Inflammatory macrophage treated with lipopolysaccharide for 4 hours (primary cell): Measurements from ENCODE around the gene KRTAP10-3.

ENCODE experiments used
- DNase-seq: peaks from one replicate; pipeline ENCODE4 v3.0.0-alpha.2; 2020

KRTAP10-3 gene

GRCh38 chr21:44527156-44527982 lies 31.2 kb downstream of the KRTAP10-3 start:
- DNase-seq, result no peak

DNA sequence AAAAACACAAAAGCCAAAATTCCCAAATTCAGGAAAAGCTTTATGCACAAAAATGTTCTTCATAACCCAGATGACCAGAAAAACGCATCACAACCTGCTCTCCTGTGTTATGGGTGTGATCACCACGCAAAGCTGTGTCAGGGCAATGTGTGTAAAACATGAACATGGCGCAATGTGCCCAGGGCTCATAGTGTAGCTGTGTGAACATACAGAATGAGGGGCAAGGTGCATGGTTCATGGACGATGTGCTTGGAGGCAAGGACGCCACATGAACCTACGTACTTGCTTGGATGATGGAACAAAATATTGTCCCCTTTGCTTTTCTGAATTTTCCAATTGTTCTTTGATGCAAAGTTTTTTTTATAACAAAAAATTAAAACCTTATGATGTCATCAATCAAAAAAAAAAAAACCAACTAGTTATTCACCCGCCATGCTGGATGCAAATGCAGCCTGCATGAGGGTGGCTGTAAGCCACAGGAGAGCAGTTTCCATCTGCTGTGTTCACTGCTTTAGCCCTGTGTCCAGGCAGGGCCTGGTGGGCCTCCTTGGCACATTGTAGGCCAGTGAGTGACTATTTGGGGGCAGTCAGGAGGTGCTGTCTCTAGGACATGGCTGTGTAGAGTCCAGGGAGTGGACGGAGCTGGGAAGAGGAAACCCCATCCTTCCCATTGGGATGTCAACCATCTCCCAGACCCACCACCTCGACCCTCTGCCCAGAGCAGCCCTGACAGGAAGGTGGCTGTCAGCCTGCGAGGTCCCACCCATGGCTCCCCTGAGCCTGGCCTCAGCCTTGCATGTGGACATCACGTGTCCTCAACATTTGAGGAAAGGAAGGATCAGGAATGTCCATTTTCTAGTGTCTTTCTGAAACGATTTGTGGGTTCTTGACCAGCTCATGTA lies 32.2 kb downstream of the KRTAP10-3 start:
- no peak for DNase-seq

GRCh38 chr21:44525391-44526095 lies 33.1 kb downstream of the KRTAP10-3 start:
- no peak for DNase-seq

GRCh38 chr21:44524414-44525371 lies 33.9 kb downstream of the KRTAP10-3 start:
- no peak for DNase-seq

DNA sequence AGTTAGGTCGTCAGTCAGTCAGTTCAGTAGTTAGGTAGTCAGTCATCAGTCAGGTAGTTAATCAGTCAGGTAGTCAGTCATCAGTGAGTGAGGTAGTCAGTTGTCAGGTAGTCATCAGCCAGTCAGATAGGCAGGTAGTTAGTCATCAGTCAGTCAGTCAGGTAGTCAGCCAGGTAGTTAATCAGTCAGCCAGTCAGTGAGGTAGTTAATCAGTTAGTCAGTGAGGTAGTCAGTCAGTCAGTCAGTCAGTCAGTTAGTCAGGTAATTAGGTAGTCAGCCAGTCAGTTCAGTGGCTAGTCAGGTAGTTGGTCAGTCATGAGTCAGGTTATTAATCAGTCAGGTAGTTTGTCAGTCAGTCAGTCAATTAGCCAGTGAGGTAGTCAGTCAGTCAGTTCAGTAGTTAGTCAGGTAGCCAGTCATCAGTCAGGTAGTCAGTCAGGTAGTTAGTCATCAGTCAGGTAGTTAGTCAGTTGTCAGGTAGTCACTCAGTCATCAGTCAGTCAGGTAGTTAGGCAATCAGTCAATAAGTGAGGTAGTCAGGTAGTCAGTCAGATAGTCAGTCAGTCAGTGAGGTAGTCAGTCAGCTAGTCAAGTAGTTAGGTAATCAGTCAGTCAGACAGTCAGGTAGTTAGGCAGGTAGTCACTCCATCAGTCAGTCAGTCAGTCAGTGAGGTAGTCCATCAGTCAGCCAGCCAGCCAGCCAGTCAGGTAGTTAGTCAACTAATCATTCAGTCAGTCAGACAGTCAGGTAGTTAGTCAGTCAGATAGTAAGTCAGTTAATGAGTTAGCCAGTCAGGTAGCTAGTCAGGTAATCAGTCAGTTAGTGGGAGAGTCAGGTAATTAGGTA lies 34.8 kb downstream of the KRTAP10-3 start:
- DNase-seq, result no peak

DNA sequence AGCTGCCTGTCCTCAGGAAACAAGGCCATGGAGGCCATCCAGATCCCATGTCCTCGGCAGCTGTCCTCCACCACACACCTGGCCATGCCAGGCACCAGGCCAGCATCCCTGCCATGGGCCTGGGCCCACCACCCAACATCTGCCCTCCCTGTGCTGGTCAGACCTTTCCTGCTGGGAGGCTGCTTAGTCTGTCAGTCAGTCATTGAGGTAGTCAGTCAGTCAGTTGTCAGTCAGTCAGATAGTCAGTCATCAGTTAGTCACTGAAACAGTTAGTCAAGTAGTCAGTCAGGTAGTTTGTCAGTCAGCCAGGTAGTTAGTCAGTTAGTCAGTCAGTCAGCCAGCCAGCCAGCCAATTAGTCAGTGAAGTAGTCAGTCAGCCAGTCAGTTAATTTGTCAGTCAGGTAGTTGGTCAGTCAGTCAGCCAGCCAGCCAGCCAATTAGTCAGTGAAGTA lies 35.8 kb downstream of the KRTAP10-3 start:
- DNase-seq, result no peak

DNA sequence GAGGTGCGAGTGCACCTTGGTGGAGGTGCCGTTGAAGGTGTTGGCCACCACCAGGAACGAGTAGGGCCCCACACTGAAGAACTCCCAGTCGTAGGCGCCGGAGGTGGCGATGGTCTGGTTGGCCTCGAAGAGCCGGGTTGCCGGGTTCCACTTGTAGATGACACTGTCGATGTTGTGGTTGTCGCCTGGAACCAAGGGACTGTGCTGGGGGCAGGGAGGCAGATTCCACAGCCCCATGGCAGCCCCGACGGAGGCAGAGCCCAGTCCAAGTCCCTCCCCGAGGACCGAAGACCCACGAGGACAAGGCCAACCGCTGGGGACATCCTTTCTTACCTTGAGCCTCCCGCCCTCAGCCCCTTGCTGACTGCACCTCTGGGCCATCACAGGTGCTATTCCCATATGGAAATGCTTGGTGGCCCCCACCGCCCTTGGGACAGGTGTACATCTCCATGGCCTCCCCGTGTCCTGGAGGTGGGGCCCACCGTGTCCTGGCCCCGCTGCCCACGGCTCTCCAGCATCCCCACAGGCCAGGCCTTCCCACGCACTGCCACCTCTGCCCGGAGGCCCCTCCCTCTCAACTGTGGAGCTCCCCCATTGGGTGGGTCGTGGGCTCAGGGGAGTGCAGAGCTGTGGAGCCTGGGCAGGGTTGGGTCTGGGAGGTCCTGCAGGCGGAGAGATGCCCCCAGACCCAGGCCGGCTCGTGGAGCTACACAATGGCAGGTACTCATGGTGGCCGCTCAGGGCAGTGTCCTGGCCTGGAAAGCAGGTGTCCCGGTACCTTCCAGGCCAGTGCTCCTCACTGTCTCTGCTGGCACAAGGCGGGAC lies 36.5 kb downstream of the KRTAP10-3 start:
- no peak for DNase-seq

GRCh38 chr21:44521301-44521927 lies 37.2 kb downstream of the KRTAP10-3 start:
- DNase-seq, result no peak

DNA sequence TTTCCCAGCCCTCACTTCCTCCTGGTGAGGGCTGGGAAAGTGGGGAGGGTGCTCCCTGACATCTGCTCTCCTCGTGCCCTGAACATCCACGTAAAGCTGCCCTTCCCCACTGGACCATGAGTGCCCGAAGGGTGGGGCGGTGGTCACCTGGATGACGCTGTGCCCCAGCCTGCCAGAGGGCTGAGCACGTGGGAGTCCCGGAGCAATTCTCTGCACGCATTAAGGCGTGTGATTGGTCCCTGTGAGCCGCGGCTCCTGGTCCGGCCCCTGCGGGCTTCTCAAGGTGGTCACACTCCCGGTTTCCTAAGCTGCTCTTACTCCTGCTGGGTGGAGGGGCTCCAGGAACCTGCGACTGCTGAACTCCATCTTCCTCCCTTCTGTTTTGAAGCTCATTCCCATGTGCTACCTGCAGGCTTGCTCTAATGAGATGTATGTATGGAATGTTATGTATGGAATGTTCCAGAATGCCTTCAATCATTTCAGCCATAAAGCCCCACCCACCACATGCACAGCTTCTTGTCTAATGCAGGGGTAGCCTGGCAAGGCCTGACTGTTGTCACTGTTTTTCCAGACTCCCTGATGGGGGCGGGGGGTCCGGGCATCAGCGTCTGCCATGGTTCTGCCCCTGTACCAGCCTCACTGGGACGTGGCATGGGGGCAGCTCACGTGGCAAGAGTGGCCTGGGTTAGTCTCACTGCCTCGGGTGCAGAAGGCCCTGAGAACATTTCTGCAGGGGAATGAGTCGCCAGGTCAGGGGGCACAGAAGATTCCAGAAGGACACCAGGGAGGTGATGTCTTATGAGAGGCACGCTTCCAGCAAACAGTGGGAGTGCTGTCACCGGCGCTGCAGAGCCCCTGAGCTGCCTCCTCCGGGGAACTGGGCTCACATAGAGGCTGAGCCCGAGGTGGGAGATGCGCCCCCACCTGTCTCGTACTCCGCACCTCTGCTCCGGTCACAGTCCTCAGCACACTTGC lies 38.0 kb downstream of the KRTAP10-3 start:
- DNase-seq, result no peak

DNA sequence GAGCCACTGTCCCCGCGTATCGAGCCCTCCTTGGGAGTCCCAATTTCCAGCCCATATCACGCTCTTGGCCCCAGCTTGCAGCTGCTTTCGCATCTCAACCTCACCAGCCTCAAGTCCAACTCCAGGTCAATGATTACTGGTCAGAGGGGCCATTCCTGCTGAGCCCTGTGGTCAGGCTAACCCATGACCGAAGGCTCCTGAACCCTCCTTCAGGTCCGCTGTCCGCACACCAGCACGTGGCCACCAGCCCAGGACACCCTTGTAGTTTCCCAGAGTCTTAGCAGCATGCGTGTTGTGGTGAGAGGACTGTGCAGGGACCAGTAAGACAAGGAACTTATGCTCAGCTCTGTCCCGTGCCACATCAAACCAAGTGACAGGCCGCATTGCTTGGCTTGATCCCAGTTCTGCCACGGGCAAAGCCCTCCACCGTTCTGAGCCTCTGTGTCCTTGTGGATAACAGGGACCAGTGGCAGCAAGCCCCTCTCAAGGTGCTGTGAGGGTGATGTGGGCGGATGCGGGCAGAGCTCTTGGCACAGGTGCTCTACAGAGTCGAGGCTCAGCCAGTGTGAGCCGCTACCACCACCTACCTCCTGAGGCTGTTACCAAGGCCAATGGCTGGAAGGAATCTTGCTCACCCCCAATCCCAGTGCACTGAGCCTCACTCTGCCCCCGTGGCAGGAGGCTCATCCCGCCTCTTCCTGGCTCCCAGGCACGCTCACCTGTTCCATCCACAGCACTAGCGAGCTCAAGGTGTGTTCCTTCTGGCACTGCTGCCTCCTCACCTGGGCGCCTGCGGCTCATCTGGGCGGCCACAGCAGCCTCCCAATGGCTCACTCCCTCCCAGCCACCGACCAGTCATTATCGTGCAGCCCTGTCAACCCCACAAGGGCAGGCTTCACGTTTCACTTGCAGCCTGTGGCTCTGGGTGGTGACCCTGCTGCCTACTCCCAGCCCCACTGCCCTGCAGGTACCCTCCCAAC lies 39.0 kb downstream of the KRTAP10-3 start:
- DNase-seq, result no peak

DNA sequence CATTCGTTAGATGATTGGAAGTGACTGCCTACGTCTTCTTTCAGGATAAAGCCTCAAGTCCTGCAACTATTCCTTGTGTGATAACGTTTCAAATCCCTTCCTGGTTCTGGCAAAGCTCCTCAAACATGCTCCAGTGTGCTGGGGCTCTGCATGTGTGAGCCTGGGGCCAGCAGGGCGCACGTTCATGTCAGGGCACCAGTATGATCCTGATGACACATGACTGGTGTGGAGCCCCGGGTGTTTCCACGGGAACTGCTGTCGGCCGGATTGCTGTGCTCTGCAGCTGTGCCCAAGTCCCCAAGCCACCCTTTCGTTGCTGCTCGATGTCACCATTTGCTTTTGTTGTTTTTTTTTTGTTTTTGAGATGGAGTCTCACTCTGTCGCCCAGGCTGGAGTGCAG lies 39.9 kb downstream of the KRTAP10-3 start:
- DNase-seq, result no peak

DNA sequence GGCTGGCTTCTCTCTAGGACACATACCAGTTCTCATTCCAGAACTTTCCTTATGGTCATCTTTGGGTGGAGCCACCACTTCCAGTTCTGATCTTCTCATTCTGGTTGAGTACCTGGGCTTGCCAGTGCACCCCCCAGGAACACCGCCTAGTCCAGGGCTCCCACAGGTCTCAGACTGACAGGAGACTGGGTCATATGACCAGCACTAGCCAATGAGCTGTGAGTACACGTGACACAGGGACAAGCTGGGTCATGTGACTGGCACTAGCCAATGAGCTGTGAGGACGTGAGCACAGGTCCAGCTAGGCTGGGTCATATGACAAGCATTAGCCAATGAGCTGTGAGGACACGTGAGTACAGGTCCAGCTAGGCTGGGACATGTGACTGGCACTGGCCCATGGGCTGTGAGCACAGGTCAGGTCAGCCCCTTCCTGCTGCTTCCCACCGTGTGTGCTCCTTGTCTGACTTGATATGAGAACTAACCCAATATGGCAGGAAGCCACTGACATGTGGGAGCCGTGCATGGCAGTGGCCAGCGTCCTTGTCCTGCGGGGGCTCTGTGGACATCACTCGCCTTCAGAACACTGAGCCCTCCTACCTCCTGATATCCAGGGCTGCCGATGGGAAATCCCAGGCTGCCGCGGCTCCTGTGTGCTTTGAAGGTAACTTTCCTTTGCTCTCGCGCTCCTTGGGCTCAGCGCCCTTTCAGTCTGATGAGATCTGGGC lies 41.3 kb downstream of the KRTAP10-3 start:
- DNase-seq, result no peak

GRCh38 chr21:44516828-44517174 lies 41.8 kb downstream of the KRTAP10-3 start:
- no peak for DNase-seq

DNA sequence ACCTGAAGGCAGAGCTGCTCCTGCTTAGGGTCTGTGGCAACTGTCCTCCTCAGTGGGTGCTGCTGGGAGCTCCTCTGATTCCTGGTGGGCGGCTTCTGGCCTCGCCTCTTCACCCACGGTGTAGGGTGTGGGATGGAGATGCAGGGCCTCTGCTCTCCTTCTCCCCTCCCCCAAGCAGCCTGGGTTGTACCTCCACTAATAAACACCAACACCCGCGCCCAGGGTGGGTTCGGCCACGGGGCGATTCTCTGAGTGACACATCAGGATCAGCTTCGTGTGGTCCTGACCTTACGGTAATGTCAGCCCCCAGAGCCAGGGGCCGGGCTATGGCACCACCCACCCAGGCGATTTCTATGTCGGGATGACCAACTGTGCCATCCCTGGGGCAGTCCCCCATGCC lies 42.3 kb downstream of the KRTAP10-3 start:
- no peak for DNase-seq

DNA sequence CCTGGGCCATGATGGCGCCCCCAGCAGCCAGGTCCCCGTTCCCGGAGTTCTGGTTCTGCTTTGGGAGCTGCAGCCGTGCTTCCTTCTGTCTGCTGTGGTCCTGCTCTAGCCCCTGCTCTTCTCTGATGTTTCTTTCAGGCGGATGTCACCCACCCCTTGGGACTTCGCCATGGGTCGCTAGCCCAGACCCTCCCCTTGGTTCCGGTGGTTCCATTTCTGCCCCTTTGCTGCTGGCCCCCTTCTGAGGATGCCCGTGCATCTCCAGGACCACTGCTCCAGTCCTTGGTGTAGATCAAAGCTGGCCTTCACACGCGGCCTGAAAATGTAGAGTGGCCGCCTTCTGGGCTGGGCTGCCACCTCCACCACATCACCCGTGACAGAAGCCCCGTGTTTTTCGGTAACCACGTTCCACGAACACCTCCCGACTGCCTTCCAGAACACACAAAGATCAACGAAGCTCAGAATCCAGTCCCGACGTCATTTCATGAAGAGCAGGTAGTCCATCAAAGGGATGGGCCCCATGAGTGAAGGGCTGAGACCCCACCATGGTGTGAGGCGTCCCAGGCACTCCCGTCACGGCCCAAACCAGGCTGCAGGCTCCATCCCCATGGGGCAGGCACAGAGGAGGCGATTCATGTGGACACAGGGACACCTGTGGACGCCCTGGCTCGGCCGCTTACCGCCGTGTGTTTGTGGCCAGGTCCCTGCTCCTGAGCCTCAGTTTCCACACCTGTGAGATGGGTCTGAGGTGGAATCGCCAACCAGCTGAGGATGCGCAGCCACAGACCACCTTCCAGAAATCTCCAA lies 43.0 kb downstream of the KRTAP10-3 start:
- DNase-seq, result no peak
